GM19238 (cell line): ENCODE data around the gene C1orf122.

Experiments used
- DNase-seq: peaks from one replicate; pipeline ENCODE4 v3.0.0; 2011; ENCODE audit warnings: low spot score; ENCODE audit not compliant: insufficient read length

The C1orf122 gene

DNA sequence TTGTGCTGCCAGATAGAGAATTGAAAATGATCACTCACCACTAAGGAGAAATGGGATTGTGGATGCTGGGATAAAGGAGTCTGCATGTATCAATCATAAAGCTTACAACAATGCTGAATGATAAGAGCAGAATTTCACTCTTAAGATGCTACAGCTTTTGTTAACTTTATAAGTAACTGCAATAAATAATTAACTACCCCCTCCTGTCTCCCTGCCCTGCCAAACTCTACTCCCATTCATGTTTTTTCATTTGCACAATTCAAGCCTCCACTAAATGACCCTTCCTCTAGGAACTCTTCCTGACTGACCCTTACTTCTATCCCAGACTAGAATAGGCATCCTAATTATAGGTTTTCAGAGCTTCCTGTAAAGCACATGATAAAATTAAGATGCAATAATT lies 36.9 kb downstream of the C1orf122 start:
- no peak for DNase-seq

DNA sequence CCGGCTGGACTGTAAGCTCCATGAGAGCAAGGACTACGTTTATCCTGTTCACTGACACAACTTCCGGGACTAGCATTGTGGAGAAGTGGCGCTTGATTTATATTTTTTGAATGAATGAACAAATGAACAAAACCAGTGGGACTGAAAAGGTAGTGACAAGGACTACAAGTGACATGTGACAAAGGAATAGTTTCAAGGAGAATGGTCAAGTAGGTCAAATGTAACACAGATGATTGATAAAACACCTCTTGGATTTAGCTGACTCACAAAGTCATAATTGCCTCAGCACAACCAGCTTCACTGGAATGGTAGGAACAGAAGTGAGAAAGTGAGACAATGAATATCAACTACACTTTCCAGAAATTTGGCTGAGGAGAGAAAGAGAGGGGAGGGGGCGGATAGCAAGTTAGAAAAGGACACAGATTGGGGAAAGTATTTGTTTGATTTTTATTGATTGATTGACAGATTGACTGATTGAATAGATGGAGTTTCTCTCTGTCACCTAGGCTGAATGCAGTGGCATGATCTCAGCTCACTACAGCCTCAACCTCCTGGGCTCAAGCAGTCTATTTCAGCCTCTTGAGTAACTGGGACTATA lies 37.6 kb downstream of the C1orf122 start:
- no peak for DNase-seq

- DNase-seq, result no peak
Measured at GRCh38 chr1:37845786-37846185, 38.2 kb downstream of the C1orf122 start.

- no peak for DNase-seq
Measured at GRCh38 chr1:37846647-37847339, 39.2 kb downstream of the C1orf122 start.

- no peak for DNase-seq
Measured at GRCh38 chr1:37849480-37849879, 41.9 kb downstream of the C1orf122 start.

- DNase-seq, result no peak
Measured at GRCh38 chr1:37850352-37850955, 42.9 kb downstream of the C1orf122 start.

- no peak for DNase-seq
Measured at GRCh38 chr1:37851262-37851661, 43.7 kb downstream of the C1orf122 start.

- DNase-seq, result no peak
Measured at GRCh38 chr1:37851782-37852210, 44.2 kb downstream of the C1orf122 start.

- no peak for DNase-seq
Measured at GRCh38 chr1:37853157-37853556, 45.6 kb downstream of the C1orf122 start.

- DNase-seq, result no peak
Measured at GRCh38 chr1:37854406-37854805, 46.8 kb downstream of the C1orf122 start.
